Stimulated activated CD4-positive, alpha-beta T cell treated with anti-CD3 and anti-CD28 coated beads, Interleukin-12 subunit alpha, Interleukin-12 subunit beta, amount 100 ng/mL, for 48 hours (primary cell): ENCODE results near the gene ARF5.
"Not testable (repeated sequence)": the region's sequence is repeated elsewhere in the genome, so short reads cannot be mapped to it uniquely, and the experiment has no call there.

Experiments used
- DNase-seq, 3 donors: peaks; one replicate each; pipeline ENCODE4 v3.0.0-alpha.2; 2020; ENCODE audit warnings: low read depth in 2 of 3, low spot score in 1 of 3

The ARF5 gene

GRCh38 chr7:127588019-127588696 lies at the start of gene ARF5:
TSS of gene ARF5 (plus strand) at chr7:127588411. CDS start at chr7:127588499, 88 bp downstream.
- peak; percentile 77 to 84 (median 81) for DNase-seq

- no peak for DNase-seq
Observed at GRCh38 chr7:127539116-127539515, 49.1 kb upstream of the ARF5 start.

GRCh38 chr7:127540461-127540860 lies 47.8 kb upstream of the ARF5 start:
- not testable (repeated sequence) for DNase-seq

GRCh38 chr7:127541548-127541947 lies 46.7 kb upstream of the ARF5 start:
- no peak for DNase-seq

- DNase-seq, result no peak
Observed at GRCh38 chr7:127546313-127546712, 41.9 kb upstream of the ARF5 start.

GRCh38 chr7:127550247-127550646 lies 38.0 kb upstream of the ARF5 start:
- no peak for DNase-seq

- no peak for DNase-seq
Observed at GRCh38 chr7:127551941-127552340, 36.3 kb upstream of the ARF5 start.

- no peak for DNase-seq
Observed at GRCh38 chr7:127556404-127556803, 31.8 kb upstream of the ARF5 start.

GRCh38 chr7:127557803-127558202 lies 30.4 kb upstream of the ARF5 start:
- no peak for DNase-seq

- DNase-seq, result no peak
Observed at GRCh38 chr7:127566242-127566641, 22.0 kb upstream of the ARF5 start.

- DNase-seq, result not testable (repeated sequence)
Observed at GRCh38 chr7:127568034-127568433, 20.2 kb upstream of the ARF5 start.

- DNase-seq, result no peak
Observed at GRCh38 chr7:127571741-127572505, 16.3 kb upstream of the ARF5 start.

- DNase-seq, result no peak
Observed at GRCh38 chr7:127578036-127578684, 10.1 kb upstream of the ARF5 start.

- no peak for DNase-seq
Observed at GRCh38 chr7:127578711-127579275, 9.4 kb upstream of the ARF5 start.

GRCh38 chr7:127580612-127581011 lies 7.6 kb upstream of the ARF5 start:
- DNase-seq, result no peak

- no peak for DNase-seq
Observed at GRCh38 chr7:127581716-127582115, 6.5 kb upstream of the ARF5 start.

- DNase-seq, result no peak
Observed at GRCh38 chr7:127582361-127582760, 5.8 kb upstream of the ARF5 start.

- no peak for DNase-seq
Observed at GRCh38 chr7:127584648-127585043, 3.6 kb upstream of the ARF5 start.

- DNase-seq, result peak; percentile 89 to 96 (median 90)
Observed at GRCh38 chr7:127585044-127585953, 2.9 kb upstream of the ARF5 start, which contains the start of gene GCC1. TSS of gene GCC1 (minus strand) at chr7:127585596. CDS start at chr7:127585182, 414 bp downstream.

- DNase-seq, result no peak
Observed at GRCh38 chr7:127586346-127586745, 1.9 kb upstream of the ARF5 start.

GRCh38 chr7:127587663-127588018 lies 570 bp upstream of the ARF5 start:
- DNase-seq, result no peak
